HG03103 (cell line): Measurements from ENCODE around the gene THAP4.

Source experiments
- ATAC-seq: cut with Tn5 transposase; IDR thresholded peaks from one replicate; pipeline ENCODE4 v1.9.1; 2021; ENCODE audit warnings: low read depth; ENCODE audit not compliant: unreplicated experiment

Gene THAP4

DNA sequence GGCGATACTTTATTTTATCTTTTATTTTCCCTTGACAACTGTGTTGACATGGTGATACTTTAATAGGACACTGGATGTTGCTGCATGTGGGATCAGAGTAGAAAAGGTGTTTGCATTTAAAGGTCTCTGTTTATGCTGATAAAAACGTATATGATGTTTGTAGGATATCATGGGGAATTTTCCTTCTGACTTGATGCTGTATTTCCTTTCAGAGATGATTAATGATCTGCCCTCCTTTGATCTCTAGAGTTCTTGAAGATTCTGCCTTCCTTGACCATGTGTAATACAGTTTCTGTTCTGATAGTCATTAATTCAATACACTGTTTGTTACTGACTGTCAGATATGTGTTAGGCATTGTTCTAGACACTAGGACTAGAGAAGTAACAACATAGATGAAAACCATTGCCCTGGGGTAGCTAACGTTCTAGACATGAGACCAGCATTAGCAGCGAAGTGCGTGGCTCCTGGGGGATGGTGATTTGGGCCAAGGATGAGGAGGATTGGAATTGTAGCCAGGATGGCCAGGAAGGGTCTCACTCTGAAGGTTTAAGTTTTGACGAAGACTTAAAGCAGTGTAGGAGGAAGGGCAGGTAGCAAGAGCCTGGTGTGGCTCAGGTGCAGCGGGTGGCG, 3.3 kb upstream of the THAP4 start:
- ATAC-seq = no peak

DNA sequence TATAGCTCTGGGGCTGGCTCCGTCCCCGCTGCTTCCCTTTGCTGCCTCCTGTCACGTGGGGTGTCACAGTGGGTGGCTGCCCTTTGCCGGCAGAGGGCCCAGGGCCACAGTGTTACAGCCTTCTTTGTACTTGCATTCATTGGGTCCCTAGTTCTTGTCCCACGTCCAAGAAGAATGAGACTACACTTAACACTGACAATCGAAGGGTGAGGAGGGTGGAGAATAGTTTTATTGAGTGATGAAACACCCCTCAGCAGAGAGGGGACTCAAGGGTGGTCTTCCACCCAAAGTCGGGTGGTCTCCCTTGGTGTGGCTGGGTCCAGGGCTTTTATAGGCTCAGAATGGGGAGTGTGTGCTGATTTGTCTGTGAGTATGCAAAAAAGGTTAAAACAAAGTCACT, 2.4 kb upstream of the THAP4 start:
- ATAC-seq = no peak

DNA sequence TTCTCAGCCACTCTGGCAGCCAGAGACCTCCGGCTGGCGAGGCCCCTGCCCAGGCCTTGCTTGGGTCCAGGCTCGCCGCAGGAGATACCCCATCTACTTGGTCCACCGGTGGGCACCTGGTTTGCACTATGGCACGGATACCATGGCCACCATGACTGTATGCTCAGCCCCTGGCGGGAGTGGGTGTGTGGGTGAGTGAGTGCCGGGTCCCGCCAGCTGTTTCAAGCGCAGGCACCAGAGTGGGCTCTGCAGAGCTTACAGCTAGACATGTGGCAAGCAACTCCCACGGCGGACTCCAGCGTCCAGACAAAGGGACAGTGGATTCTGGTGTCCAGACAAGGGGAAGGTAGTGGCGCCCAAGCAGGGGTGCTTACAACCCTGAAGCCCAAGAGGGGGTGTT, 2.0 kb upstream of the THAP4 start:
- no peak for ATAC-seq

DNA sequence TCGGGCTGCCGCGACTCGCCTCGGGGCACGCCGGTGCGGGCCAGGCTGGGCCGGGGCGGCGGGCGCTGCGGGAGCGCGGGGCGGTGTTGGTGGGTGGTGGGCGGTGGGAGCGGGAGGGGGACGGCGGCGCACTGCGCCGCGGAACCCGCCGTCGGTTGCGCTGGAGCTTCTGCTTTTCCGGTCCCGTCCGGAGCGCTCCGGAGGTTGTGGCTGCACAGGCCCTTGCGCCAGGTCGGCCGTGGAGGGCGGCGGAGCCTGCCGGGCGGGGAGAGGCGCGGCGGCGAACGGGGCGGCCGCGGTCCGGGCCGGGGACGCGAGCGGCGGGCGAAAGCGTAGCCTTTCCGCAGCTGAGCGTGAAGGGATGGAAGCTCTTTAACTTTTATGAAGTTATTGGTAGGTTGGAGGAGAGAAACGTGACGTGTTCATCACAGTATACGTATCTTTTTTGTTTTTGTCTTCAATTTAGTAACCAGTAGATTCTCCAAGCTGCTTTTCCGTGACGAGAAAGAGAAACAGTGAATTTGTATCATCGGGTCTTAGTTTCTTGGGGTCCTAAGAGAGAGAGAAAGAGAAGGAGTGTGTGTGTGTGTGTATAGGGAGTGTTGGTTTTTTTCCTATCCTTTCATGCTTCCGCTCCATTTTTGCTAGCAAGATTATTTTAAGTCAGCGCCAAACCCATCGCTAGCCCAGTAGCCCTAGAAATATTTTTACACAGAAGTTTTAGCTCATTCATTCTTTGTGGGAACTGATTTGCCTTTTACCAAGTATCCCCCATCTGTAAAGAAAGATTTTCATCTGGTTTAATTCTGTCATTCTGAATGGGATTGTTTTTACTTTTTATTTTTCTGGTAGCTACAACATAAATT, 1.1 kb upstream of the THAP4 start:
- peak; percentile 20 for ATAC-seq

DNA sequence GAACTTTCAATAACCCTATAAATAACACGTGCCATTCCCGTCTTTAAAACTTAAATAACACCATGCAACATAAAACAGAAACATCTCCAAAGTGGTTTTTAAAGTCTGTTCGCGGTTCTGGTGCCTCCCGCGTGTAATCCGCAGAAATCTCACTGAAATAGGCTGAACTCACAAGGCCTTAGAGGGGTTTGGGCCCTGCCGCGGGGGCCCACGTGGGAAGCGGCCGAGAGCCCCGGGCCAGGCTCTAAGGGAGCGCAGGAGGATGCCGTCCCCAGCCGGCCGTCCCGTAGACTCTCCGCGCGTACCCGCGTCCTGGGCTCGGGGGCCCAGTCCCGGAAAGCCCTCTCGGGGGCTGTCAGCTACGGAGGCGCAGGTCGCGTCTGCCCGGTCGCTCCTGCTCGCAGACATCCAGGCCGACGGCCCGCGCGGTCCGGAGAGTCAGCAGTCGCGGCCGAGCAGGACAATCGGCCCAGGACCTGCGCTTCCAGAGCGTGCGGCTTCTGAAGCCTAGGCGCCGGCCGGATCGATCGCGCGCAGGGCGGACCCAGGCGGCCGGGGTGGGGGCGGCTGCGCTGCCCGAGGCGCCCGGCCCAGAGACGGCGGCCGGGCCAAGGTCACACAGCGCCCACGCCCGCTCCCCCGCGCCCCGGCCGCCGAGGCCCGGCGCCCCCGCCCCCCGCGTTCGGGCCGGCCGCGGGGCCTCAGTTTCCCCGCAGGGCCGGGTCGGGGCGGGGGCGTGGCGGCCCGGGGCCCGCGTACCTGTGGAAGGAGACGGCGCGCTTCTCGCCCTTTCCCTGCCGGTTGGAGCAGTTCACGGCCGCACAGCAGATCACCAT, 558 bp downstream of the THAP4 start:
- ATAC-seq = peak; percentile 22

DNA sequence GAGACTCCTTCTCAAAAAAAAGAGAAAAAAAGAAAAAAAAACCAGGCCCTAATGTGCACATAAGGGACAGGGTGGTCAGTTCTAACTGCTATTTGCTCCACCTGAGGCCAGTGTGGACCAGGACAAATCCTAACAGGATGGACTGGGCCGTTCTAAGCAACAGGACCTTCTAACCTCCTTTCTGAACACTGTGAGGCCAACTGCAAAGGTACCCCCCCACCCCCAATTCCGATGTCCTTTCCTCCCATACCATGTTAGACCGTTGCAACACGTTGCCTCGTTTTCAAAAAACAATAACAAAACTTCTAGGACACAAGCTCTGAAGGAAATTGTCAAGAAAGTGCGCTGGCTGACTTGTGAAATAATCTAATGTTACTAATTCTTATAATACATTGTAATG, 1.2 kb downstream of the THAP4 start:
- ATAC-seq = no peak

DNA sequence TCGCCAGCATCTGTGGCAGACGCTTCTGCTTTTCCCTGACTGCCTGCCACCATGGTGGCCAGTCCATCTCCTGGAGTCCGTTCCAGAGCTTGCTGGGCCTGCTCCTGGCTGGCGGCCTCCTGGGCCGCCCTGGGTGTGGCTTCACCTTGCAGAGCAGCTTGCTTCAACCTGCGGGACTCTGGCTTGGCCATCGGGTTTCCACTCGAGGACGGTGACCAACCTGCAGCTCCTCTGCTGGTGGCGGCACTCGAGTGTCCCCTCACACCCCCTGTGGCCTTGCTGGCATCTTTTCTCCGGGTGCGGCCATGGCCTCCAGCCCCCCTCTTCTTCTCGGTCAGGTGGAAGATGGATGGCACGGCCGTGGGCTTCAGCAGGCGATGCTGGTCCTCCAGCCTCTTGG, 3.4 kb downstream of the THAP4 start:
- no peak for ATAC-seq

DNA sequence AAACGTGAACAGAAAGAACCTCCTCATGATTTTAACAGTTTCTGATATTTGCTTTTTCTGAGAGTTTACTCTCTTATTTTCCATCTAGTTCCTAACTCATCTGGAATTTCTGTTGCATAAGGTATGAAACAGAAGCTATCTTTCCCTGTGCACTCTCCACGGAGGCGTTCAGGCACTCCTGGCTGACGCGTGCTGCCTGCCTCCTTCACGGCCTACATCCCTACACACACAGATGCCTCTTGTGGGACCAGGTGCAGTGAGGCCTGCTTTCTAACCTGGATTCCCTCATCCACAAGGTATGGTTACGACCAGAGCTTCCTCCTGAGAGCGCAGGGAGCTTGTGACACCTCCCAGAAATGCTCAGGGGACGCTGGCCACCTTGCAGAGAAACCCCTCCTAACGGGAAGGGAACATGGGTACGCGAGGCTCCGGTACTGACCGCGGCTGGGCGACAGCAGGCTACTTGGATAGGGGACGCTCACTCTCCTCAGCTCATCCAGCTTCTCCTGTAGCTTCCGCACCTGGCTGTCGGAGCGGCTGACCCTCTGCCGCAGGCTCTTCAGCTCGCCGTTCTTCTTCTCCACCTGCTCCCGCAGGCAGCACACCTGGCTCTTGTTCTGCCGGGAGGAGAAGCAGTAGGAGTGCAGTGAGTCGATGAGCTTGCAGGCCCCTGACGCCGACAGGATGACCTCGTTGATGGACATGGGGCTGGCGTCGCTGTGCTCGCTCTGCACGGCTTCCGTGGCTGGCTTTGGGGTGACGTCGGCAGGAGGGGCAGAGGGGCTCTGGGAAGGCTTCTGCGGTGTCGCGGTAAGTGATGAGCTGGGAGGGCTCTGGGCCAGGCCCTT, 4.3 kb downstream of the THAP4 start:
- ATAC-seq = no peak

DNA sequence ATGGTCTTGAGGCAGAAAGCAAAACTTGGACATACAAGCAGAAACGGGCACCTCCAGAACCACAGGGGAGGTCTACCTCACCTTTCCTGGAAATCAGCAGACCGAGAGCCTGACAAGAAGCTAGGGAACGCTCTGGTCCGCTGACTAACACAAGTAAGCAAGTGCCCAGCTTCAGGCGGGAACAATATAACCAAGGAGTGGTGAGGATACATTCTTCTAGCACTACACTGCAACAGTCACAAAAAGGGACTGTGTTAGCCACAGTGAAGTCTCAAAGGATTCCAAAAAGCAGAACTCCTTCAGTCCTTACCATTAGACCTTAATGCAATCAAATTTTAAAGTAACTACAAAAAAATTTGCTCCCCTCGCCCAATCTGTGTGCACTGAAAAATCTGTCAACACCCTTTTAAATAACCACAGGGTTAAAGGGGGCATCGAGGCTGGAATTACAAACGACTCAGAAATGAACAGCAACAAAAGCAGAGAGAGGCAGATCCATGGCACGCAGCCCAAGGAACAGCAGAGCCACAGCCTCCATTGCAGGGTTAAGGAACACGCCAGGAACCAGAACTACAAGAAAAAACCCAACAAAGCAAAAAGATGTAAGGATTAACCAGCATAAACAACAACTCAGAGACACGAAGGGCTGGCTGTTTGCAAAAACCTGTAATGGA, 7.1 kb downstream of the THAP4 start:
- no peak for ATAC-seq

DNA sequence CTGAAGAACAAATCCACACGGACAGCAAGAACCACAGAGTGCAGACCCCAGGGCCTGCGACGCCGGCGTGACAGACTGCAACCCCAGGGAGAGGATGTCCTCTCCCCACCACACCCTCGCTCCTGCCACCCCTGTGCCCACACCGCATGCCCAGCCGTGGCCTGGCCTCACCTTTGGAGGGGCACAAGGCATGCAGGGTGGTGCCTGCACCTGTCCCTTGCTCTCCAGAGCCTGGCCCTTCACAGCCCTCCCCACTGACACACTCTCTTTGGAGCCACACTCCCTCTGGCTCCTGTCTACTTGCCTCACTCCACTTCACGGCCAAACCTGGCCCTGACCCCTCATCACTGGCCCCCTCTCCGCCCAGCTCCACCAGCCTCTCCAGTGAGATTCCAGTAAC, 9.3 kb downstream of the THAP4 start:
- ATAC-seq = no peak

DNA sequence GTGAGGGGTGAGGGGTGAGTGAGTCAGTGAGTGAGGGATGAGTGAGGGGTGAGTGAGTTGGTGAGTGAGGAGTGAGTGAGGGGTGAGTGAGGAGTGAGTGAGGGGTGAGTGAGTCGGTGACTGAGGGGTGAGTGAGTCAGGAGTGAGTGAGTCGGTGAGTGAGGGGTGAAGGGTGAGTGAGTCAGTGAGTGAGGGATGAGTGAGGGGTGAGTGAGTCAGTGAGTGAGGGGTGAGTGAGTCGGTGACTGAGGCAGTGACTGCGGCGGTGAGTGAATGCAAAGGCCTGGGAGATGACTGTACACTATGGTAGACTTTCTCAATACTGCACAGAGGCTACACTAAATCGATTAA, 16.6 kb downstream of the THAP4 start:
- ATAC-seq = no peak

DNA sequence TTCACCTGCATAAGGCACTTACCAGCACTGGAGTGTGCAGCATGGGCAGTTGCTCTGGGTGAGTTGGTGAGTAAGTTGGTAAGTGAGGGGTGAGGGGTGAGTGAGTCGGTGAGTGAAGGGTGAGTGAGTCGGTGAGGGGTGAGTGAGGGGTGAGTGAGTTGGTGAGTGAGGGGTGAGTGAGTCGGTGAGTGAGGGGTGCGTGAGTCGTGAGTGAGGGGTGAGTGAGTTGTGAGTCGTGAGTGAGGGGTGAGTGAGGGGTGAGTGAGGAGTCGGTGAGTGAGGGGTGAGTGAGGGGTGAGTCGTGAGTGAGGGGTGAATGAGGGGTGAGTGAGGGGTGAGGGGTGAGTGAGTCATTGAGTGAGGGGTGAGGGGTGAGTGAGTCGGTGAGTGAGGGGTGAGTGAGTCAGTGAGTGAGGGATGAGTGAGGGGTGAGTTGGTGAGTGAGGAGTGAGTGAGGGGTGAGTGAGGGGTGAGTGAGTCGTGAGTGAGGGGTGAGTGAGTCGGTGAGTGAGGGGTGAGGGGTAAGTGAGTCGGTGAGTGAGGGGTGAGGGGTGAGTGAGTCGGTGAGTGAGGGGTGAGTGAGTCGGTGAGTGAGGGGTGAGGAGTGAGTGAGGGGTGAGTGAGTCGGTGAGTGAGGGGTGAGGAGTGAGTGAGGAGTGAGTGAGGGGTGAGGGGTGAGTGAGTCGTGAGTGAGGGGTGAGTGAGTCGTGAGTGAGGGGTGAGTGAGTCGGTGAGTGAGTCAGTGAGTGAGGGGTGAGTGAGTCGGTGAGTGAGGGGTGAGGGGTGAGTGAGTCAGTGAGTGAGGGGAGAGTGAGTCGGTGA, 17.1 kb downstream of the THAP4 start:
- no peak for ATAC-seq

DNA sequence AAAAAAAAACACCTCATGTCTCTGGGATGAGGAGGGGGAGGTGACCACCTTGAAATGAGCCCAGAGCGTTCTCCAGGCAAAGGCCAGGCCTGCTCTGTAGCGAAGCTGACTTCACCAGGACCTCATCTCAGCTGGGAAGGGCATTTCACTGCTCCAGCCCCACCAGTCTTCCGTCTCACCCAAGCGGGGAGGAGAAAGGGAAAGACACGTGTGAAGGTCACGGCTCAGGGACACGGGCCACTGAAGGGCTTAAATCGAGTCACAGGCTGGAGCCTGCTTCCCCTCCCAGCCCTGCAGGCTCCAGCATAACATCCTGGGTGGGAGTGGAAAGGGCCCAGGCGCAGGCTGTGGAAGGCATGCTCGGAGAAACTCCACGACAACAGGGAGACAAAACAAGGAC, 18.1 kb downstream of the THAP4 start:
- ATAC-seq = no peak

DNA sequence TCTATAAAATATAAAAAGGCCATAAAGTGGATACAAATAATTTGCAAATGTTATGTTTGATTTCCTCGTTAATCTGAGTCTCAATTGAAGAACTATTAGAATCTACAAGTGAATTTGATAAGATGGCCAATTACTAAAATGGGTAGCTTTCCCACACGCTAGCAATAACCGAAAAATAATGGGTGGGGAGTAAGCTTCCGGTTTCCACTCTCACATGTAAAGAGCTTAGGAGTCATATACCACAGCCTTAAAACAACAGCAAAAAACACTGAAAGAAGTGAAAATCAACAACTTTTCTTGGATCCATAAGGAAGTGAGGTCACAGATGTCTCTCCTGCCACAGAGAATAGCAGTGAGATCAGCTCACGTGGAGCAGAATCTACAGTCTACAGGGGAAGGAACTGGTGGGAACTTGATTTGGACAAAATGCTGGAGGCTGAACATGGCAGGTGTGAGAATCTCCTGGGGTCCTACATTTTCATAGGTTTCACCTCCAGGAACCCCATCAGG, 18.6 kb downstream of the THAP4 start:
- ATAC-seq = no peak

DNA sequence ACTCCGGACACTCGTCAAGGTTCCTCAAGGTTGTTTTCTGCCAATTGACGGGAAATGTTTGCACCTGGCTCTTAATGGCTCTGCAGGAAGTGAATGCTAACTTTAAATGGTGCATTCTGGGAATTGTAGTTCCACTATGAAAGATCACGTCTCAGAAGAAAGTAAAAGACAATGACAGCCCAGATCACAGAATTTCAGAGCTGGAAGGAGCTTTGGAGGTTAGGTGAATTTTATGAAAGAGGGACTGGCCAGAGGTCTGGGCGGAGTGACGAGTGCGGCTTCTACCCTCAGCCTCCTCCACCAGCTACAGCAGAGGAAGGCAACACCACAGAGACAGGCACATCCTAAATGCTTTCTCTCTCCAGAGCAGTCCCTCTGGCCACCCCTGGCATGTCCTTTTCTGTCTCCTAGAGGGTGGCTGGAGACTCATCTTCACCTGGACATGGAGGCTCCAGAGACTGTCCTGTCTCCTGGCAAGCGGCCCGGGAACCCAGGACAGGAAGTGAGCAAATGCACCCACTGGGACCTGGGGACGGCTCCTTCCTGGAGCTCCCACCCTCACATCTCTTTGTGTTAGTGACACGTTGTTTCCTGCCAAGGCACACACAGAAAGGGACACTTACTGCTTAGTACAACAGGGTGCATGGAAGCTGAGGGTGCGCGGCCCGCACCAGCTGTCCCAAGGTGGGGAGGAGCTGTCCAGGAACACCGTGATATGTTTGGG, 19.4 kb downstream of the THAP4 start:
- ATAC-seq = peak; percentile 51

DNA sequence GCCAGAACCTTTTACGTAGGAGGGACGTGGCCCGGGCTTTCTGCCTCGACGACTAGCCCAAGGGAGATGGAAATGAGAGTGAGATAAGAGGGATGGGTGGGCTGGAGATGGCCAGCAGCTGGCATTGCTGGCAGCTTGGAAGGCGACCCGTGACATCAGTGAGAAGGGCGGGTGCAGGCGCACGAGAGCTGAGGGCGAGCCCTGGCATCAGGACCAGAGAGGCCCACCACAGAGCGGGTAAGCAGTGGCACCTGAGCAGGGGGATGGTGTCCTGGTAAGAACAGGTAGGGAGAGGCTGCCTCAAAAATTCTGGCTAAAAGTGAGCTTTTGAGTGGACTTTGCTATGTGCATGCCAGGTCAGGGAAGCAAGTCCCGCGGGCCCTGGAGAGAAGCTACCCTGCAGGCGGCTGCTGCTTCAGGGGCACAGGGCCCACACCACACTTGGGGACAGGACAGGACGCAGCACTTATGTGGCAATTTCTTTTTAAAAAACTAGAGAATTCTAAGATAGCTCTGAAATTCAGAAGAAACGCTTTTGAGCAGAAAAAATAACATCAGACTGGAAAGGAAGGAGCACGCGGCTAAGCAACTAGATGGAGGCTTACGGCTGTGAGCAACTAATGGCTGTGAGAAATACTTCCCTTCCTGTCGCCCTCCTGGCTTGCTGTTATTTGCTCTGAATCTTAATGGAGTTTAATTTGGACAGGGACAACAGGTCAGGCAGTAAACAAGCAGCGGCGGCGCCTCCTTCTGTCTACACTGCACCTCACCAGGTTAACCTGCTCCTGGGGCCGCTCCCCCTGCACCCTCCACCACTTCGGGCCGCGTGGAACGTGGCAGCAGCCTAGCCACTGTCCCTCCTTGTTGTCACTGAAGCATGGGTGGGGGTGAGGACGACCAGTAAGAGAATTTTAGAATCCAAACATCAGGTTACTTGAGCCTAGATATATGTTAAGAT, 20.5 kb downstream of the THAP4 start:
- ATAC-seq = no peak

DNA sequence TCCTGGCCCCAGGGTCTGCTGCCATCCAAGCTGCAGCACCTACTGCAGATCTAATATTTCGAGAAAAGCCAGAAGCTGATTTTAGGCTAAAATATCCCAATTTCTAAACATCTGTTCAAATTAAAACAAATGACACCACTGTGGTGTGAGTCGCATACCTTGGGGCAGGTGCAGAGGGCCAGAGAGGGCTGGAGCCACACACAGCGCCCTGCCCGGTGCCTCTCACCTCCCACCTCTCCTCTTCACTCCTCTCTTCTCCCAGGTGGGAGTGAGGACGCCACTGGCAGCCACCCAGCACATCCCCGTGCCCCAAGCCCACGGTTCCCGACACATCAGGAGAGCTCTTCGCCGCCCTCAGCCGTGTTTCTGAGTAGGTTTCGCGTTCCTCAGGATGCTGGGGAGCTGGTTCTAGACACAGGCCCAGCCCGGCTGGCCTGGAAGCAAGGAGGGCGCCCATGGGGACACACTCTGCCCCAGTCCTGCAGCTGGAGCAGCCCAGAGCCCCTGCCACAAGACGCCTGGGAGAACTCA, 21.4 kb downstream of the THAP4 start:
- ATAC-seq = no peak
